Measurements from ENCODE around the gene FXN.
"Not testable (repeated sequence)": the region's sequence is repeated elsewhere in the genome, so short reads cannot be mapped to it uniquely, and the experiment has no call there.

FXN gene

GRCh38 chr9:69027355-69028097 is 8.0 kb upstream of the FXN start:
- DNase-seq = peak; percentile 11

- no peak for DNase-seq
These were observed 6.8 kb upstream of the FXN start for GRCh38 chr9:69028754-69029153.

- DNase-seq = no peak
These were observed 6.0 kb upstream of the FXN start for GRCh38 chr9:69029535-69029934.

DNA sequence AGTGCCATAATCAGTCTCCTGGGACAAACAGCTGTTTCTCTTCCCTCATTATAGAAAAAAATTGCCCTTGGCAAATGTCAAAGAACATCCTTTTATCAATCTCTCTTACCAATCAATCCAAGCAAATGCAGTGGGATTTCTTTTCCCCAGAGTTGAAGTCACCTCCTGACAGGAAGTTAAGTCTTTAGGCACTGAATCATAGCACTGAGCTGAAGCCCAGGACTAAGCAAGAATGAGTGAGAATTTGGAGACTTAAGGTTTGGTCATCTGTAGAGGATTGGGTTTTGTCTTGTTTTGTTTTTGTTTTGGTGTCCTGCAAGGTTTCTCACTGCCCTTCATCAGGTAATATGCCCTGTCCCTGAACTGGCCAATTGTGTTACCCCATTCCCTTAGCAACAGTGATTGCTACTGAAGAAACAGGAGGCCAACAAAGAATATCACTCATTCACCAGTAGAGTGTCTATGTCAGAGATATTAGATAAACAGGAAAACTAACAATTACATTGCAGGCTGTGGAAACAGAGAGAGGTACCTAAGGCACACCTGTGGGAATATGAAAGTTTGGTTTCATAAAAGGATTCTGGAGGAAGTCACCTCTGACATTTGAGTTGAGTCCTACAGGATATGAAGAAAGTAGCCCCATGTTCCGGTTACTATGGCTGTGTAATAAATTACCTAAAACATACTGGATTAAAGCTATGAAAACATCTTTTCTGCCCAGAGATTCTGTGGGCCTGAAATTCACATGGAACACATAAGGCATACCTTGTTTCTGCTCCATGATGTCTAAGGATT is 4.5 kb upstream of the FXN start:
- DNase-seq = no peak

GRCh38 chr9:69034071-69034470 is 1.5 kb upstream of the FXN start:
- DNase-seq = no peak

DNA sequence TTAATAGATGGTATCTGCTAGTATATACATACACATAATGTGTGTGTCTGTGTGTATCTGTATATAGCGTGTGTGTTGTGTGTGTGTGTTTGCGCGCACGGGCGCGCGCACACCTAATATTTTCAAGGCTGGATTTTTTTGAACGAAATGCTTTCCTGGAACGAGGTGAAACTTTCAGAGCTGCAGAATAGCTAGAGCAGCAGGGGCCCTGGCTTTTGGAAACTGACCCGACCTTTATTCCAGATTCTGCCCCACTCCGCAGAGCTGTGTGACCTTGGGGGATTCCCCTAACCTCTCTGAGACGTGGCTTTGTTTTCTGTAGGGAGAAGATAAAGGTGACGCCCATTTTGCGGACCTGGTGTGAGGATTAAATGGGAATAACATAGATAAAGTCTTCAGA is 757 bp downstream of the FXN start:
- no peak for DNase-seq

DNA sequence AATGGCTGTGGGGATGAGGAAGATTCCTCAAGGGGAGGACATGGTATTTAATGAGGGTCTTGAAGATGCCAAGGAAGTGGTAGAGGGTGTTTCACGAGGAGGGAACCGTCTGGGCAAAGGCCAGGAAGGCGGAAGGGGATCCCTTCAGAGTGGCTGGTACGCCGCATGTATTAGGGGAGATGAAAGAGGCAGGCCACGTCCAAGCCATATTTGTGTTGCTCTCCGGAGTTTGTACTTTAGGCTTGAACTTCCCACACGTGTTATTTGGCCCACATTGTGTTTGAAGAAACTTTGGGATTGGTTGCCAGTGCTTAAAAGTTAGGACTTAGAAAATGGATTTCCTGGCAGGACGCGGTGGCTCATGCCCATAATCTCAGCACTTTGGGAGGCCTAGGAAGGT is 1.2 kb downstream of the FXN start:
- no peak for DNase-seq

DNA sequence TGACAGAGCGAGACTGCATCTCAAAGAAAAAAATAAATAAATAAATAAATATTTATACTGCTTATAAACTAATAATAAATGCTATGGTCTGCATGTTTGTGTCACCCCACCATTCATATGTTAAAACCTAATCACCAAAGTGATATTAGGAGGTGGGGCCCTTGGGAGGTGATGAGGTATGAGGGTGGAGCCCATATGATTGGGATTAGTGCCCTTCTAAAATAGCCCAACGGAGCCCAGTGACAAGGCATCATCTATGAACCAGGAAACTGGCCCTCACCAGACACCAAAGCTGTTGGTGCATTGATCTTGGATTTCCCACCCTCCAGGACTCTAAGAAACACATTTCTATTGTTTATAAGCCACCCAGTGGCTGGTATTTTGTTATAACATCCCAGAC is 5.1 kb downstream of the FXN start:
- DNase-seq = no peak

DNA sequence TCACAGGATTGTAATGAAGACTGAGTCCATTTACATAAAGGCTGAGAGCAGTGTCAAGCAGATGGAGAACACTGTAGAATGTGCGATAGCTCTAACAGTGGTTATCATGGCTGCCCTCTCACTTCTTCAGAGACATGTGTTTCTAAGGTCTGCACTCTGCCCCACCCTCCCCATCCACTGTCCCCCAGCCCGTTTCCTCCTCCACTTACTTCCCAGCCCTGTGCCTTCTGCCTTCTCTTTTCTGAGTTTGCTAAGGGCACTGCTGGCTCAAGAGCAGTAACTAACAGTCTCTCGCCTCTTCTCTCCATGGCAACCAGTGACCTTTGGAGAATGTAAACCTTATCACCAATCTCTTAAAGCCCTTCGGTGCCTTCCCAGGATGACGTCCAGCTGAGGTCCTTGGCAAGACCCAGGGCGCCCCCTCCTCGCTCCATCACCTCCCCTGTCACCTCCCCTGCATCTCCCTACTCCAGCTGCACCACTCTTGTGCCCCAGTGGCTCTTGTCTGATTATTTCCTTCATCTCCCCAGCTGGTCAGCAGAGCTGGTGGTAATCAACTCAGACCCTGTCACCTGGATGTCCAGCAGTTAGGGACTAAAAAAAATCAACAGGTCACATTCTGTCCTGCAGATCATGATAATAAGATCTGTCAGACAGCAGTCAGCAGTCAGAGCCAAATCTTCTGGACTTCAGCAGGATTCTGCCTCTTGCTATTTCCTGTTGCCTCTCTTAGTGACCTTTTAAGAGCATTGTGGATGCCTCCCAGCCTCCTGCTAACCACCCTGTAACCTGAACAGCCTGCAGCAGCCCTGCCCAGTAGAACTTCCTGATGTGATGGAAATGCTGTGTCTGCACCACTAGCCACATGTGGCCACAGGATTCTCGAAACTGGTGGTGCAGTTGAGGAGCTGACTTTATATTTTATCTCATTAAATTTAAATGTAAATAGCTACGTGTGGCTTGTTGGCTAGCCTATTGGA is 9.0 kb downstream of the FXN start:
- no peak for DNase-seq

DNA sequence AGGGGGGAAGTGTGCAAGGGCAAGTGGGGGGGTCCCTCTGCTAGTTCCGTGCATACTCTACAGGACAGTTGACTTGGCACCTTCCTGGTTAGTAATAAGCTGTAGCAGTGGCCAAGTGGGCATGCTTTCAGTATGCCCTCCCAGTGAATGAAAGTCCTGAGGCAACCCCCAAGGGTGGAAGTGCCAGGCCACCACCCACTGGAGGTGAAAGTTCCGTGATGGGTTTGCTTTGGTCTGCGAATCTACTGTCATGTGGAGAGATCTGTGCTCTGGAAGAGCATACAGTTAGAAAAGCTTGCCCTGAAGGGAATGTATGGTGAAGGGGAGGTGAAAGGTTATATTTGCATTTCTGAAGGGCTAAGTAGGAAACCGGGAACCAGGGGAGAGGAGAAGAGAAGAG is 10.3 kb downstream of the FXN start:
- no peak for DNase-seq

DNA sequence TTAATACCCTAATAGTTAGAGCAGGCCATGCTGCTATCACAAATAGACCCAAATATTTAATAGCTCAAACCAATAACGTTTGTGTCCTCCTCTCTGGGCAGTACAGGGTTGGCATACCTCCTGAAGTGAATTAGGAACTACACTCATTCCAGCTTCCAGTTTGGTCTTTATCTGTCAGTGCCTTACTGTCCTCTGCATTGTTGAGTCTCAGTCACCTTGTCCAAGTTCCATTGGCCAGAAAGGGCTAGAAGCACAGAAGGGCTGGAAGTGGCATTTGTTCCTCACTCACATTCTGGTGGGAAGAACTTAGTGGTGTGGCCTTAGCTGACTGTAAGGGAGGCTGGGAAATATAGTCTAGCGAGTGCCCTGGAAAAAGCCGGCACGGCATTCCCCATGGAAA is 11.2 kb downstream of the FXN start:
- DNase-seq = no peak

- no peak for DNase-seq
These were observed 11.8 kb downstream of the FXN start for GRCh38 chr9:69047371-69047770.

DNA sequence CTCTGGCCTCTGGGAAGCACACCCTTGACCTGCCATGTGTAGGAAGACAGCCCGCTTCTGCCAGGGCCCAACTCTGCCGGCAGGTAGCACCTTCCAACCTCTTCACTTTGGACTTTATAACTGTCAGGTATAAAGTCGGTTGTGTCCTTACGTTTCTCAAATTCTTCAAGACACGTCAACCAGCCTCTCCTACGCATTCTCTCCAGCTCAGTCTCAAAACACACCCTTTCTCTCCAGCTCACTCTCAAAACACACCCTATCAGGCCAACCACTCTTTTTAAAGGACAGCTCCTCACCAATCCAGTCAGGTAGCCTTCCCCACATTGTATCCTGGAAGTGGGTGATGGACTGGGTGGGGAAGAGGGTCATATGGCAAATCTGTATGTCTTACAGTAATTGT is 13.5 kb downstream of the FXN start:
- DNase-seq = no peak

DNA sequence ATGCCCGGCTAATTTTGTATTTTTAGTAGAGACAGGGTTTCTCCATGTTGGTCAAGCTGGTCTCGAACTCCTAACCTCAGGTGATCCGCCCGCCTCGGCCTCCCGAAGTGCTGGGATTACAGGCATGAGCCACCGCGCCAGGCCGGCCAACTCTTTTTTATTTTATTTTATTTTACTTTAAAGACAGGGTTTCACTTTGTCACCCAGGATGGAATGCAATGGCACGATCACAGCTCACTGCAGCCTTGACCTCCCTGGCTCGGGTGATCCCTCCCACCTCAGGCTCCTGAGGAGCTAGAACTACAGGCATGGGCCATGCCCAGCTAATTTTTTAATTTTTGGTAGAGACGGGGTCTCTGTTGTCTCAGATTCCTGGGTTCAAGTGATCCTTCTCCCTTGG is 15.4 kb downstream of the FXN start:
- not testable (repeated sequence) for DNase-seq

DNA sequence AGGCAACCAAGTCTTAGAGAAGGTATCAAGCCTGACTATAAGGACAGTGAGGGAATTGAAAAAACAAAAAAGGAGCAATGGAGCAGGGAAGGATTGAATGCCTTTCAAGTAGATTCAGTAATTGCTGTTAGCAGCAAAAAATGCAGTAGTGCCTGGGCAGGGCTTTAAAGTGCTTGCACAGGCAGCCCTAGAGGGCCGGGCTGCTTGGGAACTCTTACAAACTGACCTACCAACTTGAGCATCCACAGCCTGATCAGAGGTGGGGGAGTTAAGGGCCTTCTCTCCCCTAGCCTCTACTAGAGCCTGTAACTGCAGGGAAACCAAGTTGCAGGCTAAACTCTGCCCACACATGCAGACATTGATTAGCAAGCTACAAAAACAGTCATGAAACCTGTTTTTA is 19.4 kb downstream of the FXN start:
- DNase-seq = no peak

DNA sequence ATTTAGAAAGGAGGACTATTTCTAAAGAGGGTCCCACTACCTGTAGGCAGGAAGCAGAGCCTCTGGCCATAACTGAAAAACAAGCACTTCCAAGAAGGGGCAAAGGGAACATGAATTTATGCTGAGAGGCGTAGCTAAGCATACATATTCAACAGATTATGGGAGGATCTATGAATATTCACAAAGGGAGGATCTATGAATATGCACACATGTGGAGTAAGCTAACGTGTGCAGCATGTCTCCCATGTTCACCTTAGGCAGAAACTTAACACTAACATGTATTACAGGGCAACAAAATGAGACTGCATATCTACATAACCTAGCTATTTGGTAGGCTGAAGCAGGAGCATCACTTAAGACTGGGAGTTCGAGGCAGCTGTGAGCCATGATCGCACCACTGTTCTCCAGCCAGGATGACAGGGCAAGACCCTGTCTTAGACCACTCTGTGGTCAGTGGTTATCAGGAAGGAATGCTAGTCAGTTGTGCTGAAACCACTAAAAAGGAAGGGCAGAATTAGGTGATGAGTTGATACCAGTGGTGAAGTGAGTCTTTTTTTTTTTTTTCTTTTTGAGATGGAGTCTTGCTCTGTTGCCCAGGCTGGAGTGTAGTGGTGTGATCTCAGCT is 20.8 kb downstream of the FXN start:
- DNase-seq = no peak

DNA sequence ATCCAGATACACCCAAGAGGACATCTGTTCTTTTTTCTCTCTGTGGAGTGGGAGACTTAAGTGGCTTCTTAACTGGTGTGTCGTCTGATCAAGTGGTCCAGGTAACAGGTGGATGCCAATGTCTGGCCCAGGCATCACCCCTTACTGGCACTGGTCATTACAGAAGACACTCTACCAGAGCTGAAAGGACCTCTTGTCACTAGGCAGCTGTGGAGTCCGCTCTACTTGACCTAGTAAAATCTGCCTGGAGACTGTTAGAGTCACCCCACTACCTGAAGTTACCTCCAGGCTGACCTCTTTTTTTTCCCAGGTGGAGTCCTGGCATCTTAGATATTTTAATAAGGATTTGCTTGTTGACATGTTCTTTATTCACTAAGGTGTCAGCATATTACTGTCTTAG is 22.5 kb downstream of the FXN start:
- DNase-seq = no peak

GRCh38 chr9:69060766-69061165 is 25.2 kb downstream of the FXN start:
- no peak for DNase-seq

DNA sequence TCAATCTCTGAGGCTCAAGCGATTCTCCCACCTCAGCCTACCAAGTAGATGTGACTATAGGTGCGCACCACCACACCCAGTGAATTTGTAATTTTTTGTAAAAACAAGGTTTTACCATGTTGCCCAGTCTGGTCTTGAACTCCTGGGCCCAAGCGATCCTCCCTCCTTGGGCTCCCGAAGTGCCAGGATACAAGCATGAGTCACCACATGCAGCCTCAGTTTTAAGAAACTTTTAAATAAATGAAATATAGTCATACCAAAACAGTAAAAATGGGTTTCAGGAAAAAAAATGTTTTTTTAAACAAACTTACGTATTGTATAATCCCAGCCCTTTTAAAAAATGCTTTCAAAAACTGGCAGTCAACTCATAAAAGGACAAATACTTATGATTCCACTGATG is 26.6 kb downstream of the FXN start:
- no peak for DNase-seq

DNA sequence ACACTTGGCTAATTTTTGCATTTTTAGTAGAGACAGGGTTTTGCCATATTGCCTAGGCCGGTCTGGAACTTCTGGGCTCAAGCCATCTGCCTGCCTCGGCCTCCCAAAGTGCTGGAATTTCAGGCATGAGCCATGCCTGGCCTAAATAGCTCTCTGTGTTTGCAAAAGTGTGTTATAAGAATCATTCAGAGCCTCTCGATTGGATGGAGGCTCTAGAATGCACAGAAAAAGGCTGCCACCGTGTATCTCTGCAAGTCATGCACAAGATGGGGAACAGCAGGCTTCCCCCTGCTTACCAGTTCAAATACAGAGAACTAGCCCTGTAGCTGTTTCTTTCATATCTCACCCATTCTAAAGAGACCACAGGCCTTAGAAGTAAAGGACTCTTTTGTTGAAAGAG is 28.3 kb downstream of the FXN start:
- DNase-seq = no peak

DNA sequence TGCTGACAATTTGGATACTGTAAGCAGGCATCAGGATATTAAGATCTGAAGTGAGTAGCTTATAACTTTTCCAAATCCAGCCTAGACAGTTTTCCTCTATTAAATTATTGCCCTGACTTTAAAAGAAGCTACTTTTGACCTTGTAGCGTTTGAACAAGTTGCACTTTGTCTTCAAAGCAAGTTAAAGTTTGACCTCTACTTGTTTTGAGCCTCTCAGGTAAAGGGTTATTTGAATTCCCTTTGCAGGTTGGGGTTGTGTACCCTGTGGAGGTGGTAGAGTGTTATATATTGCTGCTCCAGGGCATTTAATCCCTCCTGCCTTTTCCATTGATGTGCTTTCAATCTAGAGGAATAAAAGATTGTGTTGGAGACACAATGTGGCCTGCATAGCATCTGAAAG is 30.1 kb downstream of the FXN start:
- DNase-seq = no peak

DNA sequence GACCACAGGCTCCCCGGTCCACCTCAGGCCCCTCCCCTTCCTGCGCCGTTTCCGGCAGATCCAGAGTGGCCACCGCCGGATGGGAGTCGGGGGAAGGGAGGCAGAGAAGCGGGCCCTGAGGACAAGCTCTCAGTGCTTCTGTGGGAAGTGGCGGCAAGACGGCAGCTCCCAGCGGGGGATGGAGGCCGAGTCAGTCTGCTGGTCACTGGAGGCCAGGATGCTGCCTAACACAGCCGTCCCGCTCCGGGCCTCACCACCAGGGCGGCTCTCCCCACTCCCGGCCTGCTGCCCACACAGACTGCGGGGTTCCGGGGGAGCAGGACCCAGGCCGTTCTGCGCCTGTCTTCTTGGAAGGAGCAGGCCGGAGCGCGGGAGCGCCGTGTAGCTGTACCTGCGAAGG is 31.4 kb downstream of the FXN start:
- no peak for DNase-seq

DNA sequence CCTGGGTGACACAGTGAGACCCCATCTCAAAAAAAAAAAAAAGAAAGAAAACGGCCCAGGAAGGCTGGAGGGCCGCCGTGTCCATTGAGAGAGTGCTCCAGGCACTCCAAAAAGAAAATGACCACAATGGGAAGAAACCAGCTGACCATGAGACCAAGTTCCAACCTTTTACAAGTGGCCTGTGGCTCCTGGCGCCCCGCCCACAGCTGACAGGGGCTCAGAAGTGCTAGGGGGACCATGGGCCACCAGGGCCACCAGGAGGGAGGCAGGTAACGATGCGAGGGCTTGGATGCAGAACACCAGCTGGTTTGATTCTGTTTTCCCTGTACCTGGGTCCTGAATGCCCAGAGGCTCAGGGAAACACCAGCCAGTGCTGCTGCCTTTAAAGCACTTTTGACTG is 34.6 kb downstream of the FXN start:
- DNase-seq = no peak
